A673 (cell line): Measurements from ENCODE around the gene AFAP1.

Source experiments
- CTCF ChIP-seq: fragments of 300-800, 200-600 bp; sonication (generic); conservative IDR thresholded peaks from 2 replicates; pipeline ENCODE4 v1.5.1; 2017; ENCODE audit warnings: low read depth, mild to moderate bottlenecking, antibody characterized with exemption, low read length, moderate library complexity, mixed read lengths
- EZH2 ChIP-seq: fragments of 200-600 bp; sonication (generic); IDR thresholded peaks from 2 replicates; pipeline ENCODE4 v1.6.1; 2017; ENCODE audit warnings: borderline replicate concordance, low read depth, mild to moderate bottlenecking, mixed read lengths, antibody characterized with exemption, low read length; ENCODE audit not compliant: poor library complexity, severe bottlenecking

DNA sequence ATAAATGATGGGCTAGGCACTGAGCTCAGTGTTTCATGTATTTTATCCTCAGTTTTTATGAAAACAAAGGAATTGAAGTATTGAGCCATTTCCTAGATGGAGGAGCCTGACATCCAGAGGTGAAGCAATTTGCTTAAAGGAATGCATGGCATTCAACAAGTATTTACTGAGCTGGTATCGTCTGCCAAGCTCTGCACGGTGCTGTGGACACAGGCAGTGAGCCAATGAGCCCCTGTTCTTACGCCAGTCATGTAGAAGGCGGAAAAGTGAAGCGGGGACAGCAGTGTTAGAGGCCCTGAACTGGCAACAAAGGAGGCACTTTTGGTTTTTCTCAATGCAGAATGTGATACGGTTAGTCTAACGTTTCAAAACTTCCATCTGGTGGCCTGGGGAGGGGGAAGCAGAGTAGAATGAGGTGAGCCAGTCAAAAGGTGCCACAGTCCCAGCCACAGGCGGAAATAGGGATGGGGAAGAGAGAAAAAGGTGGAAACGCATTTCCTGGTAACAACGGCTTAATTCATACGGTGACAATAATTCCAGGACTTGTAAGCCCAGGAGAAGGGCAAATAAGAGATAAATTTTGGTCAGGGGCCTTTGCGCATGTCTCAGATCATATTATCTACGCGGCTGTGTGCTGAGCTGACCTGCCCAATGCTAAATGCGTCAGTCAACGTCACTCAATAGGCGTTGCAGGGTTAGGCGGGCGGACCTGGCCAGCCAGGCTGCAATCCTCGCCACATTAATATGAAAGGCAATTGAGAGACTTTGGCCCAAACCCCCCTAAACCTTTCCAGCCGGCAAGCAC lies 133.9 kb downstream of the AFAP1 start:
- TF ChIP-seq CTCF: no peak
- TF ChIP-seq EZH2: no peak
